Epithelial cell of proximal tubule (primary cell): ENCODE measurements around the gene DCANP1. TPM values are rescaled to one million over a fixed set of nuclear protein-coding genes. Genes with fewer than 3 reads are reported as not detected.

ENCODE experiments used
- DNase-seq: peaks from one replicate; pipeline ENCODE4 v3.0.0-alpha.2; 2011; ENCODE audit warnings: low read depth
- H3K4me3 ChIP-seq: 2 replicates; pipeline ENCODE4 v1.5.1; 2011; ENCODE audit warnings: low read depth, mild to moderate bottlenecking, low read length
- total RNA-seq: library from RNA; depleted of rRNA; stranded (reverse); fragments of >200 nt; gene quantifications from 2 replicates; pipeline ENCODE4 v1.2.3, GENCODE V29; 2015
- TF ChIP-seq, protein P1 (sequence below): conservative IDR thresholded peaks from 2 replicates; pipeline ENCODE4 v1.5.1; 2012; ENCODE audit warnings: low read depth, mild to moderate bottlenecking, low read length

Gene DCANP1
- total RNA-seq, 1 donor from 2014 or later: not detected

DNA sequence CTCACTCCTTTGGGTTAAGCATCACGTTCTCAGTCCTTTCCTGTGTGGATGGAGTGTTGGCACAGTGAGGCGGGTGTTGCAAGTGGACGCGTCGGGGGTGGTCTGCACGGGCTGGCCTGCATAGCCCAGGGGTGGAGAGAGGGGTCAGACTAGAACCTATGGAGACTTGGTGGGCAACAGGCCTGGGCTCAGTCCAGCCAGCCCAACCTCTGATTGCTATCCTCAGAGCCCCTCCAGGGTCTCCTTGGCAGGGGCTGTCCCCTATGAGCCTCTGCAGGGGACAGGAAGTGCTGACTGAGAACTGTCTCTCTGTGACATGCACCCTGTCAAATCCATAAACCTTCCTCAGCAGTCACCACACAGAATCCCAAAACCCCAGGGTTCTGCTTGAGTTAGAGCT, 2.3 kb downstream of the DCANP1 start:
- no peak for DNase-seq
- H3K4me3 ChIP-seq: no peak overlapping the region
- TF ChIP-seq, protein P1, sequence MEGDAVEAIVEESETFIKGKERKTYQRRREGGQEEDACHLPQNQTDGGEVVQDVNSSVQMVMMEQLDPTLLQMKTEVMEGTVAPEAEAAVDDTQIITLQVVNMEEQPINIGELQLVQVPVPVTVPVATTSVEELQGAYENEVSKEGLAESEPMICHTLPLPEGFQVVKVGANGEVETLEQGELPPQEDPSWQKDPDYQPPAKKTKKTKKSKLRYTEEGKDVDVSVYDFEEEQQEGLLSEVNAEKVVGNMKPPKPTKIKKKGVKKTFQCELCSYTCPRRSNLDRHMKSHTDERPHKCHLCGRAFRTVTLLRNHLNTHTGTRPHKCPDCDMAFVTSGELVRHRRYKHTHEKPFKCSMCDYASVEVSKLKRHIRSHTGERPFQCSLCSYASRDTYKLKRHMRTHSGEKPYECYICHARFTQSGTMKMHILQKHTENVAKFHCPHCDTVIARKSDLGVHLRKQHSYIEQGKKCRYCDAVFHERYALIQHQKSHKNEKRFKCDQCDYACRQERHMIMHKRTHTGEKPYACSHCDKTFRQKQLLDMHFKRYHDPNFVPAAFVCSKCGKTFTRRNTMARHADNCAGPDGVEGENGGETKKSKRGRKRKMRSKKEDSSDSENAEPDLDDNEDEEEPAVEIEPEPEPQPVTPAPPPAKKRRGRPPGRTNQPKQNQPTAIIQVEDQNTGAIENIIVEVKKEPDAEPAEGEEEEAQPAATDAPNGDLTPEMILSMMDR: no peak

DNA sequence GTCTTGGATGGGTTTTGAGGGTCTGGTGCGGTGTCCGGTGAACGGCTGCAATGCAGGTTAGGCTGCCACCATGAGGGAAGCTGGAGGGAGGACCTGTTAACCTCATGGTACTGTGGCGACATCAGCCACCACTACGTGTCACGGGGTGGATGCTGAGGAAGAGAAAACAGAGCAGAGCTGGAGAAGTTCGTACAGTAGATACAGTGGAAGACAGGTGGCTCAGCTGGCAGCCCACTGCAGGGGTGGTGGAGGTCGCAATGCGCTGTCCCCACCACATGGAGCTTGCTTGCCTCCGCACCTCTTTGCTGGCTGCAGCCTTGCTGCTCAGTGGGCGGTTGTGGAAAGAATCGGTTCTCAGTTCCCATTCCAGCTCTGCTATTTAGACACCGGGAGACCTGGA, 2.8 kb downstream of the DCANP1 start:
- TF ChIP-seq, protein P1: no peak
- DNase-seq: no peak
- no peak overlapping the region for H3K4me3 ChIP-seq

DNA sequence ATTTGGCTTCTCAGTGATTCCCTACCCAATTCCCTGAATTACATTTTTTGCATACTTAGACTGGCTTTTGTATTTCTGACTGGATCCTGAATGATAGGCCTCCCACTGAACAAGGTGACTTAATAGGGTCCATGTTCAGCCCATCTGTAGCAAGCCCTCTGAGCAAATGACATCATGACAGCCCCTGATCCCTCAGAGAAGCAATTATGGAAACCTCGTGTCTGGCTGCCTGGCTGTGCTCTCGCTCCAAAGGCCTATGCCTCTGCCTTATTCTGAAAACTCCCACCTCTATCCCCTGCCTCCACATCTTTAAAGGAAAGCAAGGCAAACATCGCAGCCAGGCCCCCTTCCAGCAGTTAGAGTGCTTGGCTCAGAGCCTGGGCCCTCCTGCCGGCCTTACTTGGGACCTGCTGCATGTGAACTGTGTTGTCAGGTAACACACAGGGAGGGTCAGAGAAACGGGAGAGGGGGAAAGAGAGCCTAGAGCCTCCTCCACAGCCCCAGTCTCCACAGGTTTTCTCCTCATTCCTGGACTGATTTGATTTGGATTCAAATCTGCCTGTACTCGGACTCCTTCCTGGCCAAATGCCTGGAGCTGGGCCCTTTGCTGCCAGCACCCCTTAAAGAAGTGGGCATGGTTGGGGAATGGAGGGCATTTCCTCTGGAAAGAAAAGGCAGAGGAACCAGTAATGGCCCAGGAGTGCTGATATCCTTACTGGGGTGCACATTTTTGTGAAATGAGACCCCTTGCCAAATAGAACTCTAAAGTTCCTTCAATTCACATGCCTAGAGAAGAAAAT, 3.8 kb downstream of the DCANP1 start:
- H3K4me3 ChIP-seq: no peak overlapping the region
- TF ChIP-seq, protein P1: no peak
- DNase-seq: no peak

DNA sequence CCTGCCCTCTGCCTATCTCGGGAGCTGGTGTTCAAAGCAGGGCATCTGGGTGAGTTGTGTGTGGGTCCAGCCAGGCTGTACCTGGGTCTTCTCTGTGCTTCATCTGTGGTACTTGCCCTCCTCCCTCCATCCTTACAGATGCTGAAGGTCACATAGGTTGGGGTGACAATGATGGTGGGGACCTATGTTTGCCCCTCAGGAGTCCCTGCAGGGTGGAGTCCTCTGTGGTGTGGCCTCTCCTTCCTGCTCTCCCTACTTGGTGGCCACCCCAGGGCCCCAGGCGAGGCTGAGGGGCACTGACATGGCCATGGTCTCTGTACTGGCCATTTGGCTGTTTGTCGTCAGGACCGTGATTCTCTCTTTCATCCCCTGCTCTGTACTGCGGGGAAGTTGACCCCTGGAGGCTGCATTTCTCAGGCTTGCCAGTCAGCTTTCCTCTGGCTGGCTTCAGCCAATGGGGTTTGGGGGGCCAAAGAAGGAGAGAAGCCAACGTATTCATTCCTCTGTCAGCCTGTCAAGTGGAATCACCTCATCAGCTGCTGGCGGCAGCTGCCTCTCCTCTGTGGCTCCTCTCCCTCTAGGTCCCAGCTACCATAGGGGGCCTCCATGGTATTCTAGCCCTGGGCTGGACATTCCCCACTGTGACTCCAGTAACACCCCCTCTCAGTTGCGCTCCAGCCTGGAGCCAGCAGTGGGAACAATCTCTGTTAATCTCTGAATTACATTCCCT, 4.6 kb downstream of the DCANP1 start:
- no peak overlapping the region for H3K4me3 ChIP-seq
- TF ChIP-seq, protein P1: no peak
- no peak for DNase-seq

DNA sequence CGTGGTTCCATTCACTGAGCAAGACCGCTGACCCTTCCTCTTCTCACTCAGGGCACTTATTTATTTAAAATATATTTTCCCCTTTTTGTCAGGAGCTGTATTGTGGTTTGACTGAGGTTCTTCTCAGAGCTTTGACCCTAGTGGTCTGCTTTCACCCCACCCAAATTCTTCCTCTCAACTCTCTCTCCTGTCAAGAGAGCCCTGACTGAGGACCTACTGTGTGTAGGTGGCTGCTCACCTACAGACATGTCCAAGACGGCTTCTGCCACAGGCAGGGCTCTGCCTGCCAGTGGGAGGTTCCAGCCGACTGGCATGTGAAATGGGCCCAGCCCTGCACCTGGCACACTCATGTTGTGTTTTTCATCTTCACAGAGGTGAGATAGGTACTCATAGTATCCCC, 5.2 kb downstream of the DCANP1 start:
- H3K4me3 ChIP-seq: no peak overlapping the region
- DNase-seq: no peak
- TF ChIP-seq, protein P1: no peak

DNA sequence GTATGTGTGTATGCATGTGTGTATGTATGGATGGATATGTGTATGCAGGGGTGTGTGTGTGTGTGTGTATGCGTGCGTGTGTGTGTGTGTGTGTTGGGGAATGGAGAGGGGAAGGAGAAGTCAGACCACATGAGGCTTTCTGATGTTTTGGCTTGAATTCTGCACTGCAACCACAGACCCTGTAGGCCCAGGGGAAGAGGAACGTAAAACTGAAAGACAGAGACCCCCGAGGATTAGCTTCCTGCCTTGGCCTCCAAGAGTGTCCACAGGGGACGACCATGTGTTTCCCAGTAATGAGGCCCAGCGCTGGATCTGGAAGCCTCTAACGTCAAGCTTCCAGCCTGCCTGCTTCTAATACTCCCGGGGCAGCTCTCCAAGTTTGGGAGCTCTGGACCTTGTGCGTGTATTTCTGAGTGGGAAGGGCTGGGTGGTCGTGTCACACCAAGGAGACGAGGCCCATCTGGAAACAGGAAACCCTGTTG, 5.8 kb downstream of the DCANP1 start:
- no peak overlapping the region for H3K4me3 ChIP-seq
- DNase-seq: no peak
- TF ChIP-seq, protein P1: no peak
